ENCODE measurements around the gene DPP7. TPM values are rescaled to one million over a fixed set of nuclear protein-coding genes. Genes with fewer than 3 reads are reported as not detected.
"Not testable (repeated sequence)": the region's sequence is repeated elsewhere in the genome, so short reads cannot be mapped to it uniquely, and the experiment has no call there.

Gene DPP7
- total RNA-seq, 2 experiments from 2014 or later: 253 to 257 TPM

- ChIA-PET CTCF (interaction anchor here (1.0 kb wide), 1 partner anchor 14 kb away, joined by 3 read pairs; no protein-coding TSS in a partner anchor), POLR2A (no interaction called here)
- no peak overlapping the region for H3K27ac Mint-ChIP-seq
Observed at GRCh38 chr9:137143459-137143858, 28.9 kb upstream of the DPP7 start.

GRCh38 chr9:137141976-137142936 lies 27.7 kb upstream of the DPP7 start:
- Mint-ChIP-seq H3K4me3 (no peak overlapping the region), H3K9me3 (no peaks in the 10 kb centered on the region), H3K4me1 (peaks cover 5% of the 10 kb centered on the region), H3K27me3 (peaks cover 41% of the 10 kb centered on the region), H3K36me3 (ENCODE audit: low read depth) (no peaks in the 10 kb centered on the region), H3K27ac (no peak overlapping the region)
- no peak for DNase-seq
- ChIA-PET CTCF (no interaction called here), POLR2A (no interaction called here)

More at GRCh38 chr9:137143459-137143858, 28.9 kb upstream of the DPP7 start:
- no peak for DNase-seq
- Mint-ChIP-seq H3K36me3 (ENCODE audit: low read depth) (no peaks in the 10 kb centered on the region), H3K4me3 (no peak overlapping the region), H3K27me3 (peaks cover 29% of the 10 kb centered on the region), H3K4me1 (peaks cover 3% of the 10 kb centered on the region), H3K9me3 (no peaks in the 10 kb centered on the region)

GRCh38 chr9:137141050-137141810 lies 26.7 kb upstream of the DPP7 start:
- POLR2A ChIA-PET: no interaction called here
- no peak overlapping the region for H3K4me3 Mint-ChIP-seq
- no peaks in the 10 kb centered on the region for H3K9me3 Mint-ChIP-seq
- H3K27ac Mint-ChIP-seq: no peak overlapping the region
- DNase-seq: no peak
- no peaks in the 10 kb centered on the region for H3K36me3 Mint-ChIP-seq (ENCODE audit: low read depth)
- CTCF ChIA-PET: no interaction called here
- H3K4me1 Mint-ChIP-seq: peaks cover 5% of the 10 kb centered on the region
- peaks cover 43% of the 10 kb centered on the region for H3K27me3 Mint-ChIP-seq

- no peaks in the 10 kb centered on the region for H3K9me3 Mint-ChIP-seq
- no peak overlapping the region for H3K27ac Mint-ChIP-seq
- POLR2A ChIA-PET: interaction anchor here (1.3 to 1.9 kb wide), 2 partner anchors 11 to 49 kb away, joined by 4 to 12 read pairs; partner anchors contain the start of gene SSNA1
- no peak overlapping the region for H3K4me3 Mint-ChIP-seq
- H3K27me3 Mint-ChIP-seq: peaks cover 47% of the 10 kb centered on the region
- H3K36me3 Mint-ChIP-seq (ENCODE audit: low read depth): no peaks in the 10 kb centered on the region
- DNase-seq: no peak
- H3K4me1 Mint-ChIP-seq: peaks cover 5% of the 10 kb centered on the region
- CTCF ChIA-PET: no interaction called here
Observed at GRCh38 chr9:137140151-137141012, 25.8 kb upstream of the DPP7 start.

- Mint-ChIP-seq H3K9me3 (no peaks in the 10 kb centered on the region), H3K4me3 (no peak overlapping the region), H3K27ac (no peak overlapping the region), H3K27me3 (peaks cover 49% of the 10 kb centered on the region), H3K36me3 (ENCODE audit: low read depth) (no peaks in the 10 kb centered on the region), H3K4me1 (peaks cover 5% of the 10 kb centered on the region)
- POLR2A ChIA-PET: interaction anchor here (1.3 to 1.9 kb wide), 2 partner anchors 10 to 49 kb away, joined by 4 to 12 read pairs; partner anchors contain the start of gene SSNA1
- CTCF ChIA-PET: no interaction called here
- no peak for DNase-seq
Observed at GRCh38 chr9:137139468-137140150, 25.1 kb upstream of the DPP7 start.

- Mint-ChIP-seq H3K36me3 (ENCODE audit: low read depth) (no peaks in the 10 kb centered on the region), H3K9me3 (no peaks in the 10 kb centered on the region), H3K27ac (no peak within 1 kb of the TSS), H3K4me1 (peaks cover 5% of the 10 kb centered on the region), H3K4me3 (no peak within 1 kb of the TSS), H3K27me3 (peaks cover 49% of the 10 kb centered on the region)
- ChIA-PET CTCF (no interaction called here), POLR2A (interaction anchor here (1.3 to 1.9 kb wide), 2 partner anchors 9 to 50 kb away, joined by 4 to 12 read pairs; partner anchors contain the start of gene SSNA1)
- DNase-seq: peak; percentile 47
Observed at GRCh38 chr9:137138722-137139467, 24.4 kb upstream of the DPP7 start, which contains the start of gene GRIN1. GRIN1 (plus strand) TSS chr9:137139154; CDS start chr9:137139487, 333 bp downstream.

- H3K27ac Mint-ChIP-seq: no peak overlapping the region
- no peak overlapping the region for H3K4me3 Mint-ChIP-seq
- no peak for DNase-seq
- no peaks in the 10 kb centered on the region for H3K9me3 Mint-ChIP-seq
- peaks cover 5% of the 10 kb centered on the region for H3K4me1 Mint-ChIP-seq
- POLR2A ChIA-PET: interaction anchor here (0.6 to 1.9 kb wide), 2 partner anchors 9 to 86 kb away, joined by 3 to 12 read pairs; no protein-coding TSS in a partner anchor
- H3K36me3 Mint-ChIP-seq (ENCODE audit: low read depth): no peaks in the 10 kb centered on the region
- peaks cover 49% of the 10 kb centered on the region for H3K27me3 Mint-ChIP-seq
- CTCF ChIA-PET: no interaction called here
Observed at GRCh38 chr9:137138058-137138721, 23.7 kb upstream of the DPP7 start.

DNA sequence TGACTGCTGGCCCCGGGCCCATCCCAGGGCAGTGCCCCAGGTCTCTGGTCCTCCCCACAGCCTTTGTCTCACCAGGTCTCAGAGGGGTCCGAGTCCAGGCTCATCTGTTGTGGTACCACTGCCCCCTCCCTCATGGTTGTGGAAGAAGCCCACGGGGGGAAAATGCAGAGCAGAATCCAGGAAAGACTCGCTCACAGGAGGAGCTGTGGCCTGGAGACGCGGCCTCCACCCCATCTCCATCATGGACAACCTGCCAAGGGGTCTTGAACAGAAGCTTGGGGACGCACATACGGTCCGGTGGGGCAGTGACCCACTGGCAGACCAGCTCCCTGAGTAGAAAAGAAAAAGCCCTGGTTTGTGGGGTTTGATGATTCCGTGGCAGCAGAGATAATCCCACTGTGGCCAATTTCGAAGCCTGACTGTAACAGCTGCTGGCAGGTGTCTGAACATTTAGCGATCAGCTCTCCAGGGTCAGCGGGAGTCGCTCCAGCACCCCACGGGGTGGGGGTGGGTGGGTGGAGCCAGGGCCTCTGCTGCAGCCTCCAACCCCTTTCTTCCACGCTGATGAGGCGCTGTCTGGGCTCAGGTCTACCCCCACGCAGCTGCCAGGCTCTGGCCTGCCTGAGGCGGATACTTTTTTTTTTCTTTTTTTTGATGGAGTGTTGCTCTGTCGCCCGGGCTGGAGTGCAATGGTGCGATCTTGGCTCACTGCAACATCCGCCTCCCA lies 22.5 kb upstream of the DPP7 start:
- ChIA-PET CTCF (no interaction called here), POLR2A (no interaction called here)
- H3K4me3 Mint-ChIP-seq: no peak overlapping the region
- peaks cover 5% of the 10 kb centered on the region for H3K4me1 Mint-ChIP-seq
- DNase-seq: no peak
- H3K9me3 Mint-ChIP-seq: no peaks in the 10 kb centered on the region
- H3K36me3 Mint-ChIP-seq (ENCODE audit: low read depth): no peaks in the 10 kb centered on the region
- peaks cover 46% of the 10 kb centered on the region for H3K27me3 Mint-ChIP-seq
- H3K27ac Mint-ChIP-seq: no peak overlapping the region

DNA sequence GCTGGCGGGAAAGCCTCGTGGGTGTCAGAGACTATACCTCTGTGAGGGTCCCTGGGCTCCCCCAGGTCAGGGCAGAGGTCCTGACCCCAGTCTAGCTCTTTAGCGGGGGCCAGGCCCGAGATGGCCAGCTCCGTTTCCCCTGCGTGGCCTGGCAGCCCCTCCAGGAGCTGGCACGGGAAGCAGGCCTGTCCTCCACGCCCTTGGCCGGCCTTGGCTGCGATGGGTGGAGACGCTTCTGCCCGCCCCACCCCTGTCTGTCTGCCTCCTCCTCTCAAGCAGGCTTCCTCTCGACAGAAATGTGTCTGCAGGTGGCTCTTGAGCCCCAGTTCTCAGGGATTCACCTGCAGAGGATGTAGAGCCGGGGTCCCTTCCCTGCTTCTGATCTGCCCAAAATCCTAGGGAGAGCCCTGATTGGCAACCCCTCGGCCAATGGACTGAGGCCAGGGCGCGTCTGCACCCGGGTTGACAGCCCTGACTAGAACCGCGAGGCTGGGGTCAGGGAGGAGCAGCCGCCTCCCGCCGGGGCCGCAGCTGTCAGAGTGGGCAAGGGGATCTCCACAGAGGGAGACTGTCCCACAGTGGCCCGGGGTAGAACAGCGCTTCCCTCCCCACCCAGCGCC lies 21.8 kb upstream of the DPP7 start:
- ChIA-PET CTCF (interaction anchor here (1.6 kb wide), 1 partner anchor 107 kb away, joined by 4 read pairs; no protein-coding TSS in a partner anchor), POLR2A (no interaction called here)
- no peaks in the 10 kb centered on the region for H3K9me3 Mint-ChIP-seq
- H3K27me3 Mint-ChIP-seq: peaks cover 44% of the 10 kb centered on the region
- peaks cover 5% of the 10 kb centered on the region for H3K4me1 Mint-ChIP-seq
- no peaks in the 10 kb centered on the region for H3K36me3 Mint-ChIP-seq (ENCODE audit: low read depth)
- H3K4me3 Mint-ChIP-seq: no peak overlapping the region
- no peak for DNase-seq
- no peak overlapping the region for H3K27ac Mint-ChIP-seq

DNA sequence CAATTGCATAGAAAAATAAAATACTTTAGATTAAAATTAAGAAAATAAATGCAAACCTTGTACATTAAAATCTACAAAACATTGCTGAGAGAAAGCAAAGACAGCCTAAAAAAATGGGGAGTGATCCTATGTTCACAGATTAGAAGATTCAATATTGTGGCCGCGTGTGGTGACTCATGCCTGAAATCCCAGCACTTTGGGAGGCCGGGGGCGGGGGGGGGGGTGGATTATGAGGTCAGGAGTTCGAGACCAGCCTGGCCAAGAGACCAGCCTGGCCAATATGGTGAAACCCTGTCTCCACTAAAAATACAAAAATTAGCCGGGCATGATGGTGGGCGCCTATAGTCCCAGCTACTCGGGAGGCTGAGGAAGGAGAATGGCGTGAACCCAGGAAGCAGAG lies 20.6 kb upstream of the DPP7 start:
- DNase-seq; H3K4me1 Mint-ChIP-seq; H3K36me3 Mint-ChIP-seq (ENCODE audit: low read depth); H3K27ac Mint-ChIP-seq; POLR2A ChIA-PET; H3K4me3 Mint-ChIP-seq; H3K9me3 Mint-ChIP-seq: not testable (repeated sequence)
- CTCF ChIA-PET: interaction anchor here (1.6 kb wide), 1 partner anchor 106 kb away, joined by 4 read pairs; no protein-coding TSS in a partner anchor
- H3K27me3 Mint-ChIP-seq: peaks cover 35% of the 10 kb centered on the region
